ENCODE measurements around the gene CRYAA.
"Not testable (repeated sequence)": the region's sequence is repeated elsewhere in the genome, so short reads cannot be mapped to it uniquely, and the experiment has no call there.

Gene CRYAA

DNA sequence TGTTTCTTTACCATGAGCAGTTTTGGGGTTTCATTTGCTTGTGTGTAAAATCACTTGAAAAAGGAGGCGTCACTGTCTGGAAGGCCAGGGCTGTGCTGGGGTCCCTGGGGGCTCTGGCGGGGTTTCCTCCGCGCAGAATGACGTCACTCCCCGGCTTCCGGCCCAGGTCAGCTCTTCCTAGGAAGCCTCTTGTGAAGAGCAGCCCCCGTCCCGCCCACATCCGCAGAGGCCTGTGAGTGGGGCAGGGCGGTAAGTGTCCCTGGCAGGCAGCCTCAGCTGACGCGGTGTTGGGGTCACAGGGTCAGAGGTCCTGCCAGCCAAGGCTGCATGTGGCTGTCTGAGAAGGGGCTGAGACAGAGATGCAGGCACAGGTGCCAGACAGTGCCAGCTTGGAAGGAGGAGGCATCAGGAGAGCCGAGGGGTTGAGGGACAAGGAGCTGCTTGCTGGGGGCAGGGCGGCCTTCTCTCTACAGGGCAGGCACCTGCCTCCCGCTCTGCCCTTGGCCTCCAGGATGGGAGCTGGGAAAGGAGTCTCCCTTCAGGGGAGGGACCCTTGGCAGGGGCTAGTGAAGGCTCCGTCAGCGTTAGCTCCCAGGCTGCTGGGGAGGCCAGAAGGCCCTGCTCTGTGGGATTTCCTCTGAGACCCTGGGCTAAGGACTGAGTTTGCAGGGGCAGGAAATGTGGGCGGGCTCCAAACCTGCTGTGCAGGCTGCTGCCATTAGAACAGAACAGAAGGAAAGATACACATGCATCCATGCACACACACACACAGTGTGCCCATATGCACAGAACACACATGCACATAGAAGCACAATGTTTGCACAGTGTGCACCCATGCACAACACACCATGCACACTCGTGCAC lies 8.5 kb downstream of the CRYAA start:
- in situ Hi-C loops (cut with MboI; ENCODE audit: low sequenced_read_pairs) = not testable (repeated sequence)

DNA sequence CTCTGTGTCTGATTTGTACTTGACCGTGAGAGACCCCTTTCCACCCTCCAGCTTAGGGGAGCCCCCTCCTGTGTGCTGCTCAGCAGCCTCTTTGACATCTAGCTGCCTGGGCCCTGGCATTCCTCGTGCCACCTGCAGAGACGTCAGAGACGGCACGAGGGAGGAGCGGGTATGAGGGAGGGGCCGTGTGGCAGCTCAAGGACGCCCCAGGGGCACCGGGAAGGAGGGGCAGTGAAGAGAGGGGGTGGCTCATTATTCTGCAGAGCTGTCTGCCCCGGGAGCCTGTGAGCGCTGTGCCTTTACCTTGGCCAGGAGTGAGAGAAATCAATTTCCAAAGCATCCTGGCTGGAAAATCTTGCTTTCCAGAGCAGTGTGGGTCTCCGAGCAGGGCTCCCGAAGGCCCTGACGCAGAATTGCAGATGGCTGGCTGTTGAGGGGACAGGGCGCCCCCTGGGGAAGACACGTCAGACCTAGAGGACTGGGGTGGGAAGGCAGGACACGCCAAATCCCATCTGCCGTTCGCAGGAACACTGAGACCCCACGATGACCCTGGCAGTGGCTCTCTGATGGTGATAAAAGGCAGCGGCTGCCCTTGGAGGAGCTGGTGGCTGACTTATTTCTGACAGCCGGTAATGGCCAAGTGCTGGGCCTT lies 9.5 kb downstream of the CRYAA start:
- in situ Hi-C loops (cut with MboI; ENCODE audit: low sequenced_read_pairs) = not testable (repeated sequence)

DNA sequence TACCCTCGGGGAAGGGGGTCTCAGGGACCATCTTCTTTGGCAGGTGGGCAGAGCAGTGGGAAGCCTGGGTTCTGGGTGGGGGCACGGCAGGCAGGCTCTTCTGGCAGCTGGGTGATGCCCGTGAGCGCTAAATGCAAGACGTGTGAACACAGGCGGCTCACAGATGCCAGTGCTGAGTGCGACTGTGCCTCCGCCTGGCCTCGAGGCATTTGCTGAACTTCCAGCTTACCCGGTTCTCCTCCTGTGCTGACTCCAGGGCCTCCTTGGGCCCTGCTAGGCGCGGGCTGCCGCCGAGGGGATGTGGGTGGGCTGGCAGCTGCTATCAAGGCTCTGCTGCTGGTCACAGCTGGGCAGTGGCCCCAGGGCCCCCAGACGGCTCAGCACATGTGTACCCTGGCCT lies 12.2 kb downstream of the CRYAA start:
- in situ Hi-C loops (cut with MboI; ENCODE audit: low sequenced_read_pairs) = not testable (repeated sequence)

DNA sequence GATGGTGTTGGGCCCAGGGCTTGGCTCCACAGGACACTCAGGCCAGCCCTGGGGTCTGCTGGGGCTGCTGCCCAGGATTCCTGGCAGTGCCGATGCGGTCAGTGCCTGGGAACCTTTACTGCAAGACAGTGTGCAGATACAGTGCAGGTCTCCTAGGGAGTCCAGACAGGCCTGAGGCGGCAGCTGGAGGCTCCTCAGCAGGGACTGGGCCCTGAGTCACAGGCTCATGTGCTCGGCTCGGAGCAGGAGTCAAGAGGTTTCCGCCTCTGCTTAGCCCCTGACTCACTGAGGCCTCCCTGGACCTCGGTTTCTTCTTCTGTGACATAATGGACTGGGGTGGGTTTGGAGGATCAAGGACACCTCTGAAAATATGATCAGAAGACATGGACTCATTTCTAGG lies 18.5 kb downstream of the CRYAA start:
- in situ Hi-C loops (cut with MboI; ENCODE audit: low sequenced_read_pairs) = not testable (repeated sequence)

DNA sequence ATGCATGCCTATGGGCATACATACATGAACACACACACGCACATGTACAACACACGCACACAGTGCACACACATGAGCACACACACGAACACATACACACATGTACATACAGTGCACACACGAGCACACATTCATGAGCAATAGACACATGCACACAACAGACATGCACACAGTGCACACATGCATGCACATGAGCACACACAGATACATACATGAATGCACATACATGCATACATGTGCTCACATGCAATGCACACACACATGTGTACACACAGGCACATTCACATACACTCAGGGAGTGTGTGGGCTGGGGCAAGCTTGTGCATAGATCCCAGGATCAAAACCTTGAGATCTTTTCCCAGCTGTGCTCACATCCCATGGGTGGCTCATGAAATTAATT lies 18.9 kb downstream of the CRYAA start:
- in situ Hi-C loops (cut with MboI; ENCODE audit: low sequenced_read_pairs) = no loop called here

DNA sequence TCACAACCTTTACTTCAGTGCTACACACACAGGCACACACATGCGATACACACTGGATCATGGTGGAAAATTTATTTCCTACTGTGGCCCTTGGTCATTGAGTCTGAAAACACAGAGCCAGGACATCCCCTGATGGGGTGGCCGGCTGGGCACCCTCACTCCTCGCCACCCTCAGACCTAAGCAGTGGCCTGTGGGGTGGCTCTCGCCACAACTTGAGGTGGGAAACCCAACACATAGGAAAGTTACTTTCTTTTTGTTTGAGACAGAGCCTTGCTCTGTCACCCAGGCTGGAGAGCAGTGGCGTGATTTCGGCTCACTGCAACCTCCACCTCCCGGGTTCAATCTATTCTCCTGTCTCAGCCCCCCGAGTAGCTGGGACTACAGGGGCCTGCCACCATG lies 19.4 kb downstream of the CRYAA start:
- in situ Hi-C loops (cut with MboI; ENCODE audit: low sequenced_read_pairs) = no loop called here

DNA sequence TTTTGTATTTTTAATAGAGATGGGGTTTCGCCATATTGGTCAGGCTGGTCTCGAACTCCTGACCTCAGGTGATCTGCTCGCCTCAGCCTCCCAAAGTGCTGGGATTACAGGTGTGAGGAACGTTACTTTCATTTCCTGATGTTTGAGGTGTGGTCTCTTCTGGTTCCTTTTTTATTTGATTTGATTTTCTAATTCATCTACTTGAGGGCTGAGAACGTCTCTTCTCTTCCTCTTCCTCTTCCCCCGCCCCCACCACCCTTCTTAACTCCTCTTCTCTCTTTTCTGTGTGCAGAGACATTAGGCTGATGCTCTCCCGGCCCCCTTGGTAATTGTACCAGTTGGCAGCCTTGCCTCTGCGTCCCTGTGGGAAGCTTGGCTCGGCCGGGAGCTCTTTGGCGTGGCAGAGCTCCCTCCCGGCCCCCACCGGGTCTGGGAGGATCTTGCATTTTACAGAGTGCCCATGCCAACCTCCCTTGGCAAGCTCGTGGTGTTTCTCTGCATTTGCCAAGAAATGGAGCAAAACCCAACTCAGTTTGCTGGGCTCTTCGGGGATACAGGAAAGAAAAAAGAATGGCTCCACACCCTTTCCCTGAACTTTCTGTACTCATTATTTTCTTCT lies 19.9 kb downstream of the CRYAA start:
- in situ Hi-C loops (cut with MboI; ENCODE audit: low sequenced_read_pairs) = no loop called here

DNA sequence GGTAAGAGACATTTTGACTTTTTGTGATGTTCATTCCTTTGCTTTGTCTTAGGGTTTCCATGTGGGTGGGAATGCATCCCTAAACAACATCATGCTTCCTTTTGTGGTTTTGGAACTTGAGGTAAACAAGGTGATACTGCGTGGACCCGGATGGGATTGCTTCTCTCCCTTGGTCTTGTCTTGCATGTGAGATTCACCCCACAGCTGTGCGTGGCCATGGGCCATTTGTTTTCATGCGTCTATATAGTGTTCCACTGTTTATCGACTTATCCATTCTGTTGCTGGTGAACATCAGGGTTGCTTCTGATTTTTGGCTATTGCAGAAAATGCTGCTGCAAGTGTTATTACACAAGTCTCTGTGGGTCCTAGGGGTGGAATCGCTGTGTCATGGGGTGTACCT lies 21.1 kb downstream of the CRYAA start:
- in situ Hi-C loops (cut with MboI; ENCODE audit: low sequenced_read_pairs) = no loop called here

DNA sequence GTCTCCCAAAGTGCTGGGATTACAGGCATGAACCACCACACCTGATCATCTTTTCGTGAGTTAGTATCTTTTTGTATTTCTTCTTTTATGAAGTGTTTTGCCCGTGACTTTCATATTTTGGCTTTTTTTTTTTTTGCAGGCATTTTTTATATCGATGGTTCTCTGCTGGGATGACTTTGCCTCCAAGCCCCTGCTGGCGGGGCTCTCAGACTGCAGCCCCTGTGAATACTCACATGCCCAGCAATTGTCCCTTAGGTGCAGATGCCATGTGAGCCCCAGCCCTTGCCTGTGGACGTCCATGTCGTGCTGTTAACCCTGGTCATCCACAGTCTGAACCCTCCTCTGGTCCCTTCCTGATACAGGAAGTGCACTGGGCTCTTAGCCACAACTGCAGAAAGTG lies 21.7 kb downstream of the CRYAA start:
- in situ Hi-C loops (cut with MboI; ENCODE audit: low sequenced_read_pairs) = no loop called here

DNA sequence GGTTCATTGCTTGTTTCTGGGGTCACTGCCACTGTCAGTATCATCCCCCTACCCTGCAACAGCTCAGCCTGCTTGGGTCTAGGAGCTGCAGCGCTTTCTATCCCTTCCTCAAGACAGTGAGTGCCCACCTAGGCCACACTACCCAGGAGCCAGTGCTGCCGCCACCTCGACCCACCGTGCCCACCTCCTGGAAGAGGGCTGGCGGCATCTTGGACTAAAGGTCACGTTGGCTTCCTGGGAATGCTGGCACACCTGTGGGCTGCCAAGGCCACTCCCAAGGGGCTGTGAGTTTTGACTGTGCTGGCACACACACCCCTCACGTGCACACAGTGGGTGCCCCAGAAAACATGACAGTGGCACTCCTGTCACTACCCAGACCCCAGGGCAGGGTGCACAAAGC lies 22.1 kb downstream of the CRYAA start:
- in situ Hi-C loops (cut with MboI; ENCODE audit: low sequenced_read_pairs) = no loop called here

DNA sequence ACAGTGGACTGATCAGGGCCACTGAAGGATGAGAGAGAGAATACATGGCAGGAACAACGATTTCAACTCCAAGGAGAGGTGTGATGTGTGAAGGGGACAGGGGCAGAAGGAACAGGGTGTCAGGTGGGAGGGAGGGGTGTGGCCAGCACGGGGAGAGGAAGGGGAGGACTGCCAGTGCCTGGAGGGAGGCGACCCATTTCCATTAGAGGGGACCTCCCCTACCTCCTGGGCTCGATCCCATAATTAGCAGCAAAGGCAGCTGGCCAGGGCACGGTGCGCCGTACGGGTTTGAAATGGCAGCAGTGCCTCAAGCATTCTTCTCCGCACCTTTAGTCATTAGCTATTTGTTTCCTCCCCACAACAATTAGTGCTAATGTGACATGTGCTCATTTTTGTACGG lies 22.7 kb downstream of the CRYAA start:
- in situ Hi-C loops (cut with MboI; ENCODE audit: low sequenced_read_pairs) = no loop called here

DNA sequence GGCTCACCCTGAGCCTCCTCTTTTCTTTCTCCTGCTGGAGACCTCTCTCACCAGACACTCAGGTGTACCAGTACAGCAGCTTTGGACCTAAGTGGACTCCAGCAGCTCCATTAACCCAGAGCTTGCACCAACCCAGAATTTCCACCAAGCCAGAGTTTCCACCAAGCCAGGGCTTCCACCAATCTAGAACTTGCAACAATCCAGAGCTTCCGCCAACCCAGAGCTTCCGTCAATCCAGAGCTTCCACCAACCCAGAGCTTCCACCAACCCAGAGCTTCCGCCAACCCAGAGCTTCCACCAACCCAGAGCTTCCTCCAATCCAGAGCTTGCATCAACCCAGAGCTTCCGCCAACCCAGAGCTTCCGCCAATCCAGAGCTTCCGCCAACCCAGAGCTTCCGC lies 23.2 kb downstream of the CRYAA start:
- in situ Hi-C loops (cut with MboI; ENCODE audit: low sequenced_read_pairs) = no loop called here

DNA sequence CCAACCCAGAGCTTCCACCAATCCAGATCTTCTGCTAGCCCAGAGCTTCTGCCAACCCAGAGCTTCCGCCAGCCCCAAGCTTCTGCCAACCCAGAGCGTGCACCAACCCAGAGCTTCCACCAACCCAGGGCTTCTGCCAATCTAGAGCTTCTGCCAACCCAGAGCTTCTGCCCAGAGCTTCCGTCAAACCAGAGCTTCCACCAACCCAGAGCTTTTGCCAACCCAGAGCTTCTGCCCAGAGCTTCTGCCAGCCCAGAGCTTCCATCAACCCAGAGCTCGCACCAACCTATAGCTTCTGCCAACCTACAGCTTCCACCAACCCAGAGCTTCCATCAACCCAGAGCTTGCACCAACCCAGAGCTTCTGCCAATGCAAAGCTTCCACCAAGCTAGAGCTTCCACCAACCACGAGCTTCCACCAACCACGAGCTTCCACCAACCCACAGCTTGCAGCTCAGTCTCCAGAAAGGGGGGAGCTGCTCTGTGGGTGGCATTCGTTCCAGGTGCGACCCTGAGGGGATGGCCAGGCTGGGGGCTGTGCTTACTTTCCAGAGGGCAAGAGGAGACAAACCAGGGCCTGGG lies 23.8 kb downstream of the CRYAA start:
- in situ Hi-C loops (cut with MboI; ENCODE audit: low sequenced_read_pairs) = no loop called here

DNA sequence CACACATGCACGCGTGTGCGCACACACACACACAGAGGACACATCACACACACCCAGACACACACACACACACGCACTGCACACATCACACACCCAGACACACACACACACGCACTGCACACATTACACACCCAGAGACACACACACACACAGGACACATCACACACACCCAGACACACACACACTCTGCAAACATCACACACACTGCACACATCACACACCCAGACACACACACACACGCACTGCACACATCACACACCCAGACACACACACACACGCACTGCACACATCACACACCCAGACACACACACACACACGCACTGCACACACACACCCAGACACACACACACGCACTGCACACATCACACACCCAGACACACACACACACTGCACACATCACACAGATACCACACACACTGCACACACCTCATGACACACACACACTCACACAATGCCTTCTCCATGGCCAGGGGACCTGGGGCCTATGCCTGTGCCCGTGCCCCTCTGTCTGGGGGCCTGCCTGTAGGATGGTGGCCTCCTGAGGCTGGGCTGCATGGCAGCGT lies 24.4 kb downstream of the CRYAA start:
- in situ Hi-C loops (cut with MboI; ENCODE audit: low sequenced_read_pairs) = no loop called here

DNA sequence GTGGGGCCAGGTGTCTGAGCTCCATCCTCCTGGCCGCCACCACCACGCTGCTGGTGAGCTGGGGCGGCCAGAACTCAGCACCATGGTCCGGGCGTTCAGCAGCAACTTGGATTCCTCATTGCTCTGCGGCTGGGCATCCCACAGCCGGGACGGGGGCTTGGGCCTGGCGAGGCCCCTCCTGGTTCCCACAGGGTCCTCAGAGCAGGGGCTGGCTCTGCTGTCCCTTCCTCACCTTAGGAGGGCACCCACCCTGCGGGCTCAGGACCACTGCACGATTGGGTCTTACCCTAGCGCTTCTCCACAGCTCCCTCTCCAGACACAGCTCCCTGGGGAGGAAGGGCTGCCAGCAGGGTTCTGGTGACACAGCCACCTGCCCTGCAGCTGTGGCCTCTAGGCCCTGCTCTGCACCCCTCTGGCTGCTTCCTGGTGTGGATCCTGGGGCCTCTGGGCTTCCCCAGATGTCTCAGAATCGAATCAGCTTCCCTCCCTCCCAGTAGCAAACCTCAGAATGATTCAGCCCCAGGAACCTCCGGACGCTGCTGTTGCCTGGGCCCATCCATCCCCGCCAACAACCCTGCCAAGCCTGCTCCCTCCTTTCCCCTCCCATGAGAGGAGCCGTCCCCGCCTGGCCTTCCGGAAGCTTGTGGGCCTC lies 25.0 kb downstream of the CRYAA start:
- in situ Hi-C loops (cut with MboI; ENCODE audit: low sequenced_read_pairs) = no loop called here

DNA sequence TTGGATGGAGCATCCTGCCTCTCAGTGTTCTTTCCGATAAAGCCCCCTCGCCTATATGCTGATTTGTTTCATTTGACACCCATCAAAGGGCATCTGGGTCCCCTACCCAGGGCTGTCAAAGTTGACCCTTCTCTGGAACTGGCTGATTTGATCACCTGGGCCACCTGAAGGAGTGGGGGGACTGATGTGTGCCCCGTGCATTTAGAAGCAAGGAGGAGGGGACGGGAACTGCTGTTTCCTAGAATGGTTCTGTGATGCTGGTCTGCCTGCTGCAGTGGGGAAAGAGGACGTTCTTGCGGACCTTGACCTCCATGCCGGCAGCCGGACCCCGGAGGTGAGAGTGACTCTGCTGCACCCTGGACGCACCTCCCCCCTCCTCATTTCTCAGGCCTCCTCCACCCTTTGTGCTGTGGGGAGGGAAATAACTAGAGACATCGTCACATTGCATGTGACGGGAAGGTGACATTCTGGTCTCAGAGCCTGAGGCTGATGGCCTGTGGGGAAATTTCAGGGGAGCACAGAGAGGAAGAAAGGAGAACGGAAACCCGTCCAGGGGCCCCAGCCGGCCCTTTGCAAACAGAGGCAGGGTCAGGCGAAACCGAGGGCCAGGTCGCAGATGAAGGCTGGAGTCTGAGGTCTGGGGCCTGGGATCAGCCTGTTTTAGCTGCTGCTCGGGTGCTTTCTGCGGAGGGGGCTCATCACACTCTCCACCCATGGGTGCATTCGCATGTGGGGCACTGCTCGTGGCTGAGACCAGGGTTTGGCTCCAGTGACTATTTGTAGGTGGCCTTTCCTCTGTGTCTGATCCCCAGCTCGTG lies 25.7 kb downstream of the CRYAA start:
- in situ Hi-C loops (cut with MboI; ENCODE audit: low sequenced_read_pairs) = no loop called here

DNA sequence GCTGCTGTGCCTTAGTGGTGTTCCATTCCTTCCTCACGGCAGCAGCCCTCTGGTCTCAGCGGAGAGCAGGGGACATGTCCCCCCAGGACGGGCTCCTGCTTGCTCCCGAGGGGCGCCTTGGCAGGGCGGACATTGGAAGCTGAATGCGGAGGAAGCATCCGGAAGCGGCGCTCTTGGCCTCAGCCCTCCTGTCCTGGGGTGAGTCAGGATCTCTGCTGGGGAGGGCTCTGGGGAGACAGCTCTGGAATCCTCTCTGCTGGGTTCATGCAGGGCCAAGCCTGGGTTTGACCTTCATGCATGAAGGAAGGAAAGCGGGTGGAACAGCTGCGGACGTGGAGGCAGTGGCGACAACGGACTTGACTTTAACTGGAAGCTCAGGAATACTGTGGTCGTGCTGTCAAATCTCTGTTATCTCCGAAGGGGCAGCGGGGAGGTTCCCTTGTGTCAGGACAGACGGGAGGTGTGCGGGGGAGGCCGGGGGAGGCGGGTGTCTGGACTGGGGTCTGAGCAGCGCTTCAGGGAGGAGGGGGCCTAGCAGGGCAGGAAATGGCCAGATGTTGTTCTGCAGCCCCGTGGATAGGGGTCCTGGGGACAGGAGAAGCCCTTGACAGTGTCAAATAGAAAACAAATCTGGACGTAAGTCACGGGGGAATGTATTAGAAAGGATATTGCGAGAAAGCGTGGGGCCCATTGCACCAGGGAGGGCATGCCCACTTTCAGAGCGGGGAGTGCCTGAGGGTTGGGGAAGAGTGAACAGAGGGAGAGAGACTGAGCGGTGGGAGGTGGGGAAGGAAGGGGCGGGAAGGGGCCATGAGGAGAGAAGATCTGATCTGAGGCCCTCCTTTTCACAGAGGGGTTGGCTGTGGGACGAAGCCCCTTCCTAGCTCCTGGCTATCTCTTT lies 26.6 kb downstream of the CRYAA start:
- in situ Hi-C loops (cut with MboI; ENCODE audit: low sequenced_read_pairs) = no loop called here

DNA sequence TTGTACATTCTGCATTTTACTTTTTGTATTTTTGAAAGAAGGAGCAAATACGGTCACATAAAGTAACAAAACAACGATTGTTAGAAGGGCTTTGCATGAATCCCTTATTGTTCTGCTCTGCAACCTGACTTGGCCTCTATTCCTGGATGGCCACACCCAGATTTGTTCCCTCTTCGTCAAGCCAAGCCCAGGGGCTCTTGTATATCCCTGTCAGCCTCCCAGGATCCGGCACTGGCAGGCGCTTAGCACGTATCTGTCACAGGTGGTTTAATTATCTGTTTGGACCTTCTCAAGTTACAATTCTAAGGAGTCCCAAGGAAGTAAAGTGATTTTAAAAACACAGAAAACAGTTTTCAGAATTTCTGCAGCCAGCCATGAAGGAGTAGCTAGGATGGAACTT lies 28.0 kb downstream of the CRYAA start:
- in situ Hi-C loops (cut with MboI; ENCODE audit: low sequenced_read_pairs) = no loop called here

DNA sequence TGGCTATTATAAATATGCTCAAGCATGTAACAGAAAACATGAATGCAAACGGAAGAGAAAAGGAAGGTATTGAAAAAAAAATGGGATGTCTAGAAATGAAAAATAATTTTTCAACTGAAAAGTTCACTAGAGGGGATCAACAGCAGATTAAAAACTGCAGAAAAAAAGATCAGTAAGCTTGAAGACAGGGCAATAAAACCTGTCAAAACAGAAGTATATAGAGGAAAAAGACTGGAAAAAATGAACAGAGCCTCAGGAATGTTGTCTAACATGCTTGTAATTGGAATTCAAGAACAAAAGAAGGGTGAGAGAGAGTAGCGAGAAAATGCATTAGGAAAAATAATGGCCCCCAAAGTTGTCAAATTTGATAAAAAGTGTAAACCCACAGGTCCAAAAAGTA lies 29.6 kb downstream of the CRYAA start:
- in situ Hi-C loops (cut with MboI; ENCODE audit: low sequenced_read_pairs) = no loop called here
